RWPE2 (cell line): ENCODE results near the gene SARNP.

Experiments used
- ATAC-seq: fragments of 200-7000 bp; cut with Tn5 transposase; 3 replicates; pipeline ENCODE4 v1.9.1; 2021; ENCODE audit warnings: low read depth
- DNase-seq: peaks from one replicate; pipeline ENCODE4 v3.0.0-alpha.2; 2020; ENCODE audit warnings: low spot score
- H3K27ac ChIP-seq: fragments of 450-650 bp; 2 replicates; pipeline ENCODE4 v1.5.1; 2017; ENCODE audit warnings: mild to moderate bottlenecking; ENCODE audit not compliant: poor library complexity, severe bottlenecking
- H3K27me3 ChIP-seq: fragments of 250-450 bp; sonication (Bioruptor Pico); 2 replicates; pipeline ENCODE4 v1.5.1; 2021; ENCODE audit warnings: mild to moderate bottlenecking, moderate library complexity; ENCODE audit not compliant: insufficient read depth, poor library complexity, severe bottlenecking
- H3K36me3 ChIP-seq: fragments of 250-450 bp; sonication (Bioruptor Pico); 2 replicates; pipeline ENCODE4 v1.5.1; 2020; ENCODE audit warnings: low read depth, mild to moderate bottlenecking, moderate library complexity
- H3K4me1 ChIP-seq: fragments of 250-450 bp; sonication (Bioruptor Pico); 2 replicates; pipeline ENCODE4 v1.5.1; 2021; ENCODE audit warnings: mild to moderate bottlenecking, moderate library complexity; ENCODE audit not compliant: insufficient read depth, poor library complexity, severe bottlenecking
- H3K4me3 ChIP-seq: fragments of 250-450 bp; sonication (Bioruptor Pico); 2 replicates; pipeline ENCODE4 v1.5.1; 2021; ENCODE audit warnings: mild to moderate bottlenecking, moderate library complexity; ENCODE audit not compliant: severe bottlenecking
- H3K9me3 ChIP-seq: fragments of 250-450 bp; sonication (Bioruptor Pico); 2 replicates; pipeline ENCODE4 v1.5.1; 2021; ENCODE audit warnings: mild to moderate bottlenecking, moderate library complexity; ENCODE audit not compliant: severe bottlenecking
- TF ChIP-seq, protein P1 (sequence below): fragments of 450-650 bp; IDR thresholded peaks from one replicate; pipeline ENCODE4 v1.5.1; 2017; ENCODE audit warnings: mild to moderate bottlenecking, moderate library complexity; ENCODE audit not compliant: poor library complexity, severe bottlenecking

The SARNP gene

DNA sequence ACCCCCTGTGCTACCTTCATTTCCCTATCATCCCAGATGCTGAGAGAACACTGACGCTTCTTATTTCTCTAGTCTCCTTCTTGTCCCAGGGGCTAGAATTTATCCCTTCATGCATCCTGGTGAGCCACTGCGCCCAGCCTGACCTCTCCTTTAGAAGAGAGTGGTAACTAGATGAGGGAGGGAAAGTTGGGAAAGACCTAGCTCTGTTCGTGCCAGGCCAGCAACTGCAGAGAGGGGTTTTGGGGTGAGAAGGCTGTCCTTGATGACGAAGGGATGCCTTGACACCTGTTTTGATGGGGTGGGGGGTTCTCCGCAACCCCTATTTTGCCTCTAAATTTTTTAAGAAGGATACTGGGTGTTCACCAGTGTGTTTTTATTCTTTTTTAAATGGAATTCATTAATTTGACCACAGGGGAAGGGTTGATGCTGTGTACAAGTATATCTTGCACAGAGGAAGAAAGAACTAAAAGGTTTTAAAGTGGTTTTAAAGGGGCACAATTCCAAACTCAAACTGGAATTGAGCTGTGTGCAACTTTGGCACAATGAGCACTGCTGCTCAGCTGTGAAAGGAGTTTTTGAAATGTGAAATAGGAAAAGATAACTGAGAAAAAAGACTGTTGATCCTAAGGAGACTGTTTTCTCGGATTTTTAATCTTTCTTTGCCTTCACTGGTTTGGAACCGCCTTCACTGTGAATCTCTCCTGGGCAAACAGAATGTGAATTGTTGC lies 32.3 kb upstream of the SARNP start:
- ATAC-seq (no peak), DNase-seq (no peak)
- Histone ChIP-seq H3K4me1 (peaks cover 16% of the 10 kb centered on the region), H3K9me3 (no peaks in the 10 kb centered on the region), H3K36me3 (no peaks in the 10 kb centered on the region), H3K27ac (no peak overlapping the region), H3K27me3 (no peaks in the 10 kb centered on the region), H3K4me3 (no peak overlapping the region)
- TF ChIP-seq, protein P1, sequence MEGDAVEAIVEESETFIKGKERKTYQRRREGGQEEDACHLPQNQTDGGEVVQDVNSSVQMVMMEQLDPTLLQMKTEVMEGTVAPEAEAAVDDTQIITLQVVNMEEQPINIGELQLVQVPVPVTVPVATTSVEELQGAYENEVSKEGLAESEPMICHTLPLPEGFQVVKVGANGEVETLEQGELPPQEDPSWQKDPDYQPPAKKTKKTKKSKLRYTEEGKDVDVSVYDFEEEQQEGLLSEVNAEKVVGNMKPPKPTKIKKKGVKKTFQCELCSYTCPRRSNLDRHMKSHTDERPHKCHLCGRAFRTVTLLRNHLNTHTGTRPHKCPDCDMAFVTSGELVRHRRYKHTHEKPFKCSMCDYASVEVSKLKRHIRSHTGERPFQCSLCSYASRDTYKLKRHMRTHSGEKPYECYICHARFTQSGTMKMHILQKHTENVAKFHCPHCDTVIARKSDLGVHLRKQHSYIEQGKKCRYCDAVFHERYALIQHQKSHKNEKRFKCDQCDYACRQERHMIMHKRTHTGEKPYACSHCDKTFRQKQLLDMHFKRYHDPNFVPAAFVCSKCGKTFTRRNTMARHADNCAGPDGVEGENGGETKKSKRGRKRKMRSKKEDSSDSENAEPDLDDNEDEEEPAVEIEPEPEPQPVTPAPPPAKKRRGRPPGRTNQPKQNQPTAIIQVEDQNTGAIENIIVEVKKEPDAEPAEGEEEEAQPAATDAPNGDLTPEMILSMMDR, result no peak

- Histone ChIP-seq H3K27me3 (no peaks in the 10 kb centered on the region), H3K4me3 (no peak overlapping the region), H3K4me1 (peaks cover 16% of the 10 kb centered on the region), H3K27ac (peak overlapping the region; percentile 97), H3K9me3 (no peaks in the 10 kb centered on the region), H3K36me3 (no peaks in the 10 kb centered on the region)
- peak; percentile 92 for DNase-seq
- TF ChIP-seq, protein P1, result no peak
- ATAC-seq, result peak; percentile 97
Observed at GRCh38 chr12:55847603-55848291, 30.2 kb upstream of the SARNP start.

- ATAC-seq (no peak), DNase-seq (no peak)
- Histone ChIP-seq H3K27ac (peak overlapping the region; percentile 97), H3K9me3 (no peaks in the 10 kb centered on the region), H3K36me3 (no peaks in the 10 kb centered on the region), H3K4me3 (no peak overlapping the region), H3K4me1 (peaks cover 16% of the 10 kb centered on the region), H3K27me3 (no peaks in the 10 kb centered on the region)
- TF ChIP-seq, protein P1, result no peak
Observed at GRCh38 chr12:55847033-55847432, 29.5 kb upstream of the SARNP start.

DNA sequence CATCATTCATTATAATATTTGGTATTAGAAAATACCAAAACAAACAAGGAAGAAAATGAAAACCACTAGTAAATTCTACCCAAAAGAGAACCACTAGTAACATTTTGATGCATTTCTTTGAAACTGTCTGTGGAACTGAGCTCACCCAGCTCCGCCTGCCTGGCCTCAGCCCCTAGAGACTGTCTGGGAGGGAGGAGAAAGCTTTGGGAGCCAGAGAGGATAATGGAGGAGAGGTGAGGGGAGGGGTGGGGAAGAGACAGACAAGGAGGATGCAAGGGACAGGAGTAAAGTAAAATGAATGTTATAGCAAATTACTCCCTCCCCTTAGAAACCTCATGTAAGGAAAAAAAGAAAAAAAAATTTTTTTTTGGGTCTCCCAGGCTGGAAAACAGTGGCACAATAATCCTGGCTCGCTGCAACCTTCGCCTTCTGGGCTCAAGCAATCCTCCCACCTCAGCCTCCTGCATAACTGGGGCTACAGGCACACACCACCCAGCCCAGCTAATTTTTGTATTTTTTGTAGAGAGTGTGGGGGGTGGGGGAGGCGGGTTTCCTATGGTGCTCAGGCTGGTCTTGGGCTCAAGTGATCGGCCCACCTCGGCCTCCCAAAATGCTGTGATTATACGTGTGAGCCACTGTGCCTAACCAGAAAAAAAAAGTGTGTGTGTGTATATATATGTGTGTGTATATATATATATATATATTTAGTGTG lies 28.4 kb upstream of the SARNP start:
- DNase-seq (no peak), ATAC-seq (no peak)
- TF ChIP-seq, protein P1, result no peak
- Histone ChIP-seq H3K9me3 (no peaks in the 10 kb centered on the region), H3K27me3 (no peaks in the 10 kb centered on the region), H3K36me3 (no peaks in the 10 kb centered on the region), H3K4me1 (peaks cover 16% of the 10 kb centered on the region), H3K4me3 (no peak overlapping the region), H3K27ac (peak overlapping the region; percentile 97)
